KMS-11 (cell line): ENCODE results near the gene EVI5L.

Source experiments
- H2AFZ ChIP-seq: fragments of 200-600 bp; sonication (generic); 2 replicates; pipeline ENCODE4 v1.6.1; 2016; ENCODE audit warnings: antibody characterized with exemption, mixed run types, low read depth
- H3K27ac ChIP-seq: fragments of 200-600 bp; sonication (generic); 2 replicates; pipeline ENCODE4 v1.6.1; 2016; ENCODE audit warnings: mild to moderate bottlenecking, mixed run types
- H3K27me3 ChIP-seq: fragments of 200-600 bp; sonication (generic); 2 replicates; pipeline ENCODE4 v1.6.1; 2017; ENCODE audit warnings: mild to moderate bottlenecking, low read depth, mixed run types, moderate library complexity; ENCODE audit not compliant: insufficient read depth
- H3K36me3 ChIP-seq: fragments of 200-600 bp; sonication (generic); 2 replicates; pipeline ENCODE4 v1.6.1; 2017; ENCODE audit warnings: mild to moderate bottlenecking, mixed run types; ENCODE audit not compliant: insufficient read depth
- H3K4me1 ChIP-seq: fragments of 200-600 bp; sonication (generic); 2 replicates; pipeline ENCODE4 v1.6.1; 2016; ENCODE audit warnings: mild to moderate bottlenecking, low read depth, mixed run types; ENCODE audit not compliant: poor library complexity, severe bottlenecking
- H3K4me2 ChIP-seq: fragments of 200-600 bp; sonication (generic); 2 replicates; pipeline ENCODE4 v1.7.0; 2016; ENCODE audit warnings: mild to moderate bottlenecking, mixed run types
- H3K4me3 ChIP-seq: fragments of 200-600 bp; sonication (generic); IDR thresholded peaks from 2 replicates; pipeline ENCODE4 v1.6.1; 2017; ENCODE audit warnings: low read depth, low read length, mixed read lengths; ENCODE audit not compliant: insufficient read depth
- H3K79me2 ChIP-seq: fragments of 200-600 bp; sonication (generic); 2 replicates; pipeline ENCODE4 v1.6.1; 2016; ENCODE audit warnings: low read depth, mixed run types; ENCODE audit not compliant: insufficient read depth
- H3K9ac ChIP-seq: fragments of 200-600 bp; sonication (generic); 2 replicates; pipeline ENCODE4 v1.6.1; 2016; ENCODE audit warnings: mild to moderate bottlenecking, mixed run types
- H4K20me1 ChIP-seq: fragments of 200-600 bp; sonication (generic); 2 replicates; pipeline ENCODE4 v1.6.1; 2016; ENCODE audit warnings: mild to moderate bottlenecking, mixed run types; ENCODE audit not compliant: insufficient read depth
- TF ChIP-seq, protein P1 (sequence below): fragments of 200-600 bp; sonication (generic); conservative IDR thresholded peaks from 2 replicates; pipeline ENCODE4 v1.6.1; 2017; ENCODE audit warnings: low read depth, mild to moderate bottlenecking, antibody characterized with exemption, low read length, moderate library complexity, mixed read lengths

Gene EVI5L

GRCh38 chr19:7822910-7823515, 7.0 kb upstream of the EVI5L start:
- TF ChIP-seq, protein P1, sequence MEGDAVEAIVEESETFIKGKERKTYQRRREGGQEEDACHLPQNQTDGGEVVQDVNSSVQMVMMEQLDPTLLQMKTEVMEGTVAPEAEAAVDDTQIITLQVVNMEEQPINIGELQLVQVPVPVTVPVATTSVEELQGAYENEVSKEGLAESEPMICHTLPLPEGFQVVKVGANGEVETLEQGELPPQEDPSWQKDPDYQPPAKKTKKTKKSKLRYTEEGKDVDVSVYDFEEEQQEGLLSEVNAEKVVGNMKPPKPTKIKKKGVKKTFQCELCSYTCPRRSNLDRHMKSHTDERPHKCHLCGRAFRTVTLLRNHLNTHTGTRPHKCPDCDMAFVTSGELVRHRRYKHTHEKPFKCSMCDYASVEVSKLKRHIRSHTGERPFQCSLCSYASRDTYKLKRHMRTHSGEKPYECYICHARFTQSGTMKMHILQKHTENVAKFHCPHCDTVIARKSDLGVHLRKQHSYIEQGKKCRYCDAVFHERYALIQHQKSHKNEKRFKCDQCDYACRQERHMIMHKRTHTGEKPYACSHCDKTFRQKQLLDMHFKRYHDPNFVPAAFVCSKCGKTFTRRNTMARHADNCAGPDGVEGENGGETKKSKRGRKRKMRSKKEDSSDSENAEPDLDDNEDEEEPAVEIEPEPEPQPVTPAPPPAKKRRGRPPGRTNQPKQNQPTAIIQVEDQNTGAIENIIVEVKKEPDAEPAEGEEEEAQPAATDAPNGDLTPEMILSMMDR, result no peak
- no peak overlapping the region for H3K4me2 ChIP-seq
- H3K27me3 ChIP-seq, result peaks cover 40% of the 10 kb centered on the region
- H3K27ac ChIP-seq, result no peak overlapping the region
- peaks cover 7% of the 10 kb centered on the region for H3K4me1 ChIP-seq
- no peak overlapping the region for H3K4me3 ChIP-seq
- no peak overlapping the region for H3K9ac ChIP-seq
- no peaks in the 10 kb centered on the region for H3K79me2 ChIP-seq
- H2AFZ ChIP-seq, result no peak overlapping the region
- H3K36me3 ChIP-seq, result no peaks in the 10 kb centered on the region
- H4K20me1 ChIP-seq, result no peaks in the 10 kb centered on the region

- H3K9ac ChIP-seq, result no peak overlapping the region
- TF ChIP-seq, protein P1, result no peak
- H3K79me2 ChIP-seq, result no peaks in the 10 kb centered on the region
- peaks cover 43% of the 10 kb centered on the region for H3K27me3 ChIP-seq
- H3K4me3 ChIP-seq, result no peak overlapping the region
- H4K20me1 ChIP-seq, result no peaks in the 10 kb centered on the region
- H3K4me1 ChIP-seq, result peaks cover 7% of the 10 kb centered on the region
- no peak overlapping the region for H2AFZ ChIP-seq
- no peak overlapping the region for H3K27ac ChIP-seq
- H3K36me3 ChIP-seq, result no peaks in the 10 kb centered on the region
- no peak overlapping the region for H3K4me2 ChIP-seq
These were observed 6.2 kb upstream of the EVI5L start for GRCh38 chr19:7823686-7824301.

DNA sequence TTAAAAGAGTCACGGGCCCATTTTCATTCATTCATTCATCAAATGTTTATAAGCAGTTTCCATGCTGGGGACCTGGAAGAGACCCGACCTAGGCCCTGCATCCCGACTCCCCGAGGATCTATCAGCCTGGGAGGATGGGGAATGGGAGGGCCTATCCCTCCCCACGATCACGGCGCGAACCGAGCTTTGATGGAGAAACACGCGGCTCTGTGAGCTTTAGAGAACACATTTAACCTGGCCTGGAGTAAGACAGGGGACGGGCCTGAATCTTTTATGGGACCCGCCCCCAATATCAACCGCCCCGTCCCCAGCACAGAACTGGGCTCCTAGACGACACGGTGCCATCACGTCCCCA, 875 bp upstream of the EVI5L start:
- Histone ChIP-seq H3K27me3 (peaks cover 34% of the 10 kb centered on the region), H3K9ac (no peak overlapping the region), H2AFZ (peak overlapping the region; percentile 69; the same call in 1 of the 2 replicates), H3K4me3 (no peak overlapping the region), H3K36me3 (no peaks in the 10 kb centered on the region), H4K20me1 (no peaks in the 10 kb centered on the region), H3K4me2 (peak overlapping the region; percentile 51; the same call in 1 of the 2 replicates), H3K79me2 (no peaks in the 10 kb centered on the region), H3K27ac (no peak overlapping the region), H3K4me1 (no peaks in the 10 kb centered on the region)
- TF ChIP-seq, protein P1, result no peak

DNA sequence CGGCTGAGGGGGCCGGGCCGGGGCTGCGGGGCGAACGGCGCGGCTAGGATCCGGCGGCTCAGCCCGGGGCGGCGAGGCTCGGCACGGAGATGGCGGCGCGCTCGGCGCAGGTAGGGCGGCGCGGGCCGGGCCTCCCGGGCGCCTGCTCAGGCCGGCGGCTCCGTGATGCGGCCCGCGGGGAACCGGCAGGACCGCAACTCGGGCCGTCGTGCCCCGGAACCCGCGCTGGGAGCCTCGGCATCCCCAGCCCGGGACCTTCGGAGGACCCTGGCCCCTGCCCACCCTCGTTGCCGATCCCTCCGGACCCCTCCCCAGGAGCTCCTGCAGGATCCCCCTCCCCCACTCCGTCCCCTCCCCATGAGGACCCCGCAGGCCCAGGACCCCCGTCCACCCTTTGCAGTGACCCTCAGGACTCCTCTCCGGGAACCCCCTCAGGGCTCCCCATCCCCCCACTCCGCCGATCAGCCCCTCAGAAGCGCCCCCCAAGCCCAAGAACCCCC, 304 bp downstream of the EVI5L start:
- Histone ChIP-seq H3K9ac (no peak overlapping the region), H3K27ac (no peak overlapping the region), H4K20me1 (no peaks in the 10 kb centered on the region), H3K4me3 (no peak overlapping the region), H2AFZ (no peak overlapping the region), H3K4me1 (no peaks in the 10 kb centered on the region), H3K27me3 (peaks cover 28% of the 10 kb centered on the region), H3K4me2 (peak overlapping the region; percentile 21; the same call in 1 of the 2 replicates), H3K79me2 (no peaks in the 10 kb centered on the region), H3K36me3 (no peaks in the 10 kb centered on the region)
- TF ChIP-seq, protein P1, result no peak
